Measurements from ENCODE around the gene PLXDC2. TPM values are rescaled to one million over a fixed set of nuclear protein-coding genes. Genes with fewer than 3 reads are reported as not detected.

The PLXDC2 gene
- total RNA-seq, 2 donors from 2014 or later = 19.5 to 26.4 TPM

DNA sequence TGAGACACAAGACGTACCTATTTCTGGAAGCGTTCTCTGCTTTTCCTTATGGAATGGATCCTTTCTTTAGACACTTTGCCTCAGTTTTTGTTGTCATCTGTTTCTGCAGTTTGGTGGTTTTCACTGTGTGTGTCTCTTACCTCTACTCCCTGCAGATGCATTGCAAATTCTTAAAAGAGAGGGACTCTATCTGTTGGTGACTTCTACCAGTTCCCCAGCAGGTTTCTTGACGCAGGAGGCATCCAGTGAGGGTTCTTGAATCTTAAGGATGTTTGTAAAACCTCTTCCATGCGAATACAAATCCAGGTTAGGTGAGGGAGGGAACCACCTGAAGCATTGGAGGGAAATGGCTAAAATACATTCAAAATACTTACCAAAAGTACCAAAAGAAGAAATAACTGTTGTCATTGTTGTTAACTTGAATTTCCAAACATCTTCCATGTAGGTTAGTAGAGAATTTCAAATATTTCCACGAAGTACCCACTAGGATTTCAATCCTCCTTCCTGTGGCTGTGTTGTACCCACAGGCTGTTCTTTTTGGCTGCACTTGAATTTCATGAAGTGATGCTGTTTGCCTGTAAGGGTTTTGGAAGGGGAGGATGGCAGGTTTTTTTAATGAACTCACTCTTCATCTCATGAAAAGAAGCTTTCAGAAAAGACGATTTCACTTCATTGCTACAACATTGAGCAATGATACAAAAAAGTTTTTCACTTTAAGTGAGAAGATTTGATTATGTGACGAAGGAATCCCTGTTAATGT is 32.2 kb downstream of the PLXDC2 start:
- Histone ChIP-seq H3K27ac (ENCODE audit: low read depth, low read length) (no peak overlapping the region), H3K4me1 (ENCODE audit: control insufficient read depth, insufficient read depth, low read length) (no peaks in the 10 kb centered on the region), H3K9me3 (ENCODE audit: control insufficient read depth, low read length) (no peaks in the 10 kb centered on the region), H3K4me3 (ENCODE audit: low read length) (no peak overlapping the region), H3K36me3 (ENCODE audit: control insufficient read depth, insufficient read depth, low read length) (no peaks in the 10 kb centered on the region), H3K27me3 (ENCODE audit: control insufficient read depth, insufficient read depth, low read length, poor library complexity, severe bottlenecking) (no peaks in the 10 kb centered on the region), H3K9ac (ENCODE audit: extremely low read depth, low read length, poor library complexity, severe bottlenecking) (no peak overlapping the region)
- no peak for DNase-seq
- Mint-ChIP-seq H3K27me3 (ENCODE audit: insufficient read depth) (no peaks in the 10 kb centered on the region), H3K4me3 (no peak overlapping the region), H3K27ac (no peak overlapping the region), H3K36me3 (ENCODE audit: low read depth) (no peaks in the 10 kb centered on the region), H3K9me3 (no peaks in the 10 kb centered on the region), H3K4me1 (peaks cover 8% of the 10 kb centered on the region)
- TF ChIP-seq, protein P1, sequence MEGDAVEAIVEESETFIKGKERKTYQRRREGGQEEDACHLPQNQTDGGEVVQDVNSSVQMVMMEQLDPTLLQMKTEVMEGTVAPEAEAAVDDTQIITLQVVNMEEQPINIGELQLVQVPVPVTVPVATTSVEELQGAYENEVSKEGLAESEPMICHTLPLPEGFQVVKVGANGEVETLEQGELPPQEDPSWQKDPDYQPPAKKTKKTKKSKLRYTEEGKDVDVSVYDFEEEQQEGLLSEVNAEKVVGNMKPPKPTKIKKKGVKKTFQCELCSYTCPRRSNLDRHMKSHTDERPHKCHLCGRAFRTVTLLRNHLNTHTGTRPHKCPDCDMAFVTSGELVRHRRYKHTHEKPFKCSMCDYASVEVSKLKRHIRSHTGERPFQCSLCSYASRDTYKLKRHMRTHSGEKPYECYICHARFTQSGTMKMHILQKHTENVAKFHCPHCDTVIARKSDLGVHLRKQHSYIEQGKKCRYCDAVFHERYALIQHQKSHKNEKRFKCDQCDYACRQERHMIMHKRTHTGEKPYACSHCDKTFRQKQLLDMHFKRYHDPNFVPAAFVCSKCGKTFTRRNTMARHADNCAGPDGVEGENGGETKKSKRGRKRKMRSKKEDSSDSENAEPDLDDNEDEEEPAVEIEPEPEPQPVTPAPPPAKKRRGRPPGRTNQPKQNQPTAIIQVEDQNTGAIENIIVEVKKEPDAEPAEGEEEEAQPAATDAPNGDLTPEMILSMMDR (conservative IDR thresholded peaks at IDR 0.05) = no peak
- WGBS, 2 experiments (ENCODE audit: insufficient coverage in 1 of 2, insufficient read length in 1 of 2) = 79 to 90% methylated on average over 3 to 6 of the region's 7 CpGs

DNA sequence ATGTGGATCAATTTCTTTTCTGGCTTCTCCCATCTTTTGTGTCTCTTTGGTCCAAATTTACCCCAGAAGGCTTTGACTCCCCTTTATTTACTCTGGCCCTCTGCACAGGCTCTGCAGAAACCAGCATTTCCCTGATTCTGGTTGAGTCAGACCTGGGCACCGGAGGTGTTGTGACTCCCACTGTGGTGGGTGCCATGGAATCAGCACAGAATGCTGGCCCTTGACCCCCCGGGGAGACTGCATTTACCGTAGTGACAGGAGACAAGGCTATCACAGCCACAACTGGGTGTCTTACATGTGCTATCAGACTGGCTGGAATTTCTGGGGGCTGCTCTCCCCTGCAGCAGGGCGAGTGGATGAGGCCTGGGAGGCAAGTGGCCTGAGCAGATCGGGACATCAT is 37.6 kb downstream of the PLXDC2 start:
- peak overlapping the region; percentile 22 for H3K27ac Mint-ChIP-seq
- WGBS, 2 experiments (ENCODE audit: insufficient coverage in 1 of 2, insufficient read length in 1 of 2) = 84 to 87% methylated on average over 4 to 5 of the region's 5 CpGs

DNA sequence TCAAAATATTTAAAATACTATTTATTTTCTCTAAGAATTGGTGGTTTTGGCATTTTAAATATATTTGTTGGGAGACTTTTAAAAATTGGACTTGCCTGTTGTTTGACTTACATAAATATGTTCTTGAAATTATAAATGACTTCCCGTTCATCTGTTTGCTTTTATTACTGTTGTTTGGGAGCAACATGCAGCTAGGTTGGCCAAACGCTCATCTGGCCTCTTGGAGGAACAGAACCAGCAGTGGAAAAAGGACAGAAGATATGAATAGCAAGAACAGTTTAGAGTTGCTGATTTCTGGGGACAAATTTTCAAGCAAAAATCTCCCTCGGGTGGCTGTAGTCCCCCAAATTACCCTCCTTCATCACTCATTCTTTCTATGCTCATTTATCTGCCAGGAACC is 41.6 kb downstream of the PLXDC2 start:
- Histone ChIP-seq H3K9ac (ENCODE audit: extremely low read depth, low read length, poor library complexity, severe bottlenecking) (no peak overlapping the region), H3K36me3 (ENCODE audit: control insufficient read depth, insufficient read depth, low read length) (no peaks in the 10 kb centered on the region), H3K27ac (ENCODE audit: low read depth, low read length) (no peak overlapping the region), H3K4me3 (ENCODE audit: low read length) (no peak overlapping the region), H3K4me1 (ENCODE audit: control insufficient read depth, insufficient read depth, low read length) (peaks cover 14% of the 10 kb centered on the region), H3K27me3 (ENCODE audit: control insufficient read depth, insufficient read depth, low read length, poor library complexity, severe bottlenecking) (no peaks in the 10 kb centered on the region), H3K9me3 (ENCODE audit: control insufficient read depth, low read length) (no peaks in the 10 kb centered on the region)
- TF ChIP-seq, protein P1 (conservative IDR thresholded peaks at IDR 0.05) = no peak
- Mint-ChIP-seq H3K4me1 (peaks cover 44% of the 10 kb centered on the region), H3K27me3 (ENCODE audit: insufficient read depth) (no peaks in the 10 kb centered on the region), H3K4me3 (no peak overlapping the region), H3K9me3 (no peaks in the 10 kb centered on the region), H3K36me3 (ENCODE audit: low read depth) (no peaks in the 10 kb centered on the region), H3K27ac (no peak overlapping the region)
- no peak for DNase-seq
- 95% methylated on average over 3 of the region's 3 CpGs; no CpG with 5 or more reads in 1 of the 2 experiments for WGBS, 2 experiments (ENCODE audit: insufficient coverage in 1 of 2, insufficient read length in 1 of 2)

More for the DNA sequence above, 37.6 kb downstream of the PLXDC2 start:
- Mint-ChIP-seq H3K9me3 (no peaks in the 10 kb centered on the region), H3K4me3 (no peak overlapping the region), H3K27me3 (ENCODE audit: insufficient read depth) (no peaks in the 10 kb centered on the region), H3K36me3 (ENCODE audit: low read depth) (no peaks in the 10 kb centered on the region), H3K4me1 (peaks cover 12% of the 10 kb centered on the region)
- TF ChIP-seq, protein P1 (conservative IDR thresholded peaks at IDR 0.05) = no peak
- H3K9me3 ChIP-seq (ENCODE audit: control insufficient read depth, low read length) = no peaks in the 10 kb centered on the region
- no peak overlapping the region for H3K4me3 ChIP-seq (ENCODE audit: low read length)
- no peak overlapping the region for H3K9ac ChIP-seq (ENCODE audit: extremely low read depth, low read length, poor library complexity, severe bottlenecking)
- H3K27ac ChIP-seq (ENCODE audit: low read depth, low read length) = no peak overlapping the region
- H3K36me3 ChIP-seq (ENCODE audit: control insufficient read depth, insufficient read depth, low read length) = no peaks in the 10 kb centered on the region
- DNase-seq = peak; percentile 54
- no peaks in the 10 kb centered on the region for H3K4me1 ChIP-seq (ENCODE audit: control insufficient read depth, insufficient read depth, low read length)
- no peaks in the 10 kb centered on the region for H3K27me3 ChIP-seq (ENCODE audit: control insufficient read depth, insufficient read depth, low read length, poor library complexity, severe bottlenecking)
